ENCODE data around the gene MED22. TPM values are rescaled to one million over a fixed set of nuclear protein-coding genes. Genes with fewer than 3 reads are reported as not detected.

Gene MED22
- total RNA-seq, 1 experiment from 2014 or later: 32.6 TPM

DNA sequence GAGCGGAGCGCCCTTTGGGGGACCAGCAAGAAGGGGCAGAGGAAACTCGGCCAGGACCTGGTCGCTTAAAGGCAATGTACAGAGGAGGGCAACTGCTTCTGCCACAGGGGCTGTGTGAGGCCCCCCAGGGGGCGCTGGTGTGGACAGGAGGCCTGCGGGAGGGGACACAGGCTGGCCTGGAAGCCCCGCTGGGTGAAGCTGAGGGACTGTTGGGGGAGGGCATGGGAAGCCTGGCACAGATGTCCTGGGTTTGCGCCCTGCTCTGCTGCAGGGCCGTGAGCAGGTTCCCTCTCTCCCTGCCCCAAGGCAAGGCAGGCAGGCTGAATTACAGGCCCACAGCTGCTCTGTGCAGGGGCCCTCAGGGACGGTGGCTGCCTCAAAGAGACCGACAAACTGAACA lies 5.4 kb downstream of the MED22 start:
- TF ChIP-seq, protein P1, sequence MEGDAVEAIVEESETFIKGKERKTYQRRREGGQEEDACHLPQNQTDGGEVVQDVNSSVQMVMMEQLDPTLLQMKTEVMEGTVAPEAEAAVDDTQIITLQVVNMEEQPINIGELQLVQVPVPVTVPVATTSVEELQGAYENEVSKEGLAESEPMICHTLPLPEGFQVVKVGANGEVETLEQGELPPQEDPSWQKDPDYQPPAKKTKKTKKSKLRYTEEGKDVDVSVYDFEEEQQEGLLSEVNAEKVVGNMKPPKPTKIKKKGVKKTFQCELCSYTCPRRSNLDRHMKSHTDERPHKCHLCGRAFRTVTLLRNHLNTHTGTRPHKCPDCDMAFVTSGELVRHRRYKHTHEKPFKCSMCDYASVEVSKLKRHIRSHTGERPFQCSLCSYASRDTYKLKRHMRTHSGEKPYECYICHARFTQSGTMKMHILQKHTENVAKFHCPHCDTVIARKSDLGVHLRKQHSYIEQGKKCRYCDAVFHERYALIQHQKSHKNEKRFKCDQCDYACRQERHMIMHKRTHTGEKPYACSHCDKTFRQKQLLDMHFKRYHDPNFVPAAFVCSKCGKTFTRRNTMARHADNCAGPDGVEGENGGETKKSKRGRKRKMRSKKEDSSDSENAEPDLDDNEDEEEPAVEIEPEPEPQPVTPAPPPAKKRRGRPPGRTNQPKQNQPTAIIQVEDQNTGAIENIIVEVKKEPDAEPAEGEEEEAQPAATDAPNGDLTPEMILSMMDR (IDR thresholded peaks at IDR 0.05; ENCODE audit: unreplicated experiment): no peak
- ChIA-PET CTCF (interaction anchor here (0.8 to 2.3 kb wide), 2 partner anchors 13 to 156 kb away, joined by 3 to 6 read pairs; no protein-coding TSS in a partner anchor), POLR2A (interaction anchor here (0.7 to 1.8 kb wide), 2 partner anchors 13 to 14 kb away, joined by 3 to 6 read pairs; partner anchors contain the start of genes SURF1 and SURF2)
- Mint-ChIP-seq H3K27me3 (ENCODE audit: insufficient read depth, unreplicated experiment) (no peaks in the 10 kb centered on the region), H3K36me3 (ENCODE audit: insufficient read depth, unreplicated experiment) (peaks cover 39% of the 10 kb centered on the region), H3K9me3 (ENCODE audit: unreplicated experiment) (no peaks in the 10 kb centered on the region), H3K4me3 (ENCODE audit: unreplicated experiment) (no peak overlapping the region), H3K4me1 (ENCODE audit: insufficient read depth, unreplicated experiment) (peaks cover 6% of the 10 kb centered on the region), H3K27ac (ENCODE audit: low read depth, unreplicated experiment) (no peak overlapping the region)
- BruUV-seq (replicated peaks): no TSS peak
- DNase-seq (ENCODE audit: unreplicated experiment): no peak
- intact Hi-C loops (cut with micrococcal nuclease): no loop called here

DNA sequence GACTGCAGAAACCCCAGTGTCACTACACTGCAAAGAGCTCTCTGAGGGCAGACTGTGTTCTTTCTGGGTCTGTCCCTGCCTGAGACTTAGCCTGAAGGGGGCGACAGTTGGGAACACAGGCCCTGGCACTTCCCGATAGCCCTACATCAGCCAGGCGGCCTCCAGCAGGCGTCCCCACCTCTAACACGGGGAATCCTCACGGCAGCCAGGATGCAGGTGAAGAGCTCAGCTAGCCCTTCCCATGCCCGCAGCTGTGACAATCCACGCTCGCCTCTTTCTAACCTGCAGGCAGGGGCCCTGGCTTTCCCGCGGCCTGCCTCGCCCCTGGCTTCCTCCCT lies 5.9 kb downstream of the MED22 start:
- ChIA-PET POLR2A (no interaction called here), CTCF (interaction anchor here (0.6 to 1.0 kb wide), 3 partner anchors 11 to 158 kb away, joined by 3 read pairs; no protein-coding TSS in a partner anchor)
- Mint-ChIP-seq H3K36me3 (ENCODE audit: insufficient read depth, unreplicated experiment) (peaks cover 36% of the 10 kb centered on the region), H3K27me3 (ENCODE audit: insufficient read depth, unreplicated experiment) (no peaks in the 10 kb centered on the region), H3K9me3 (ENCODE audit: unreplicated experiment) (no peaks in the 10 kb centered on the region), H3K4me3 (ENCODE audit: unreplicated experiment) (no peak overlapping the region), H3K4me1 (ENCODE audit: insufficient read depth, unreplicated experiment) (peaks cover 4% of the 10 kb centered on the region), H3K27ac (ENCODE audit: low read depth, unreplicated experiment) (no peak overlapping the region)
- TF ChIP-seq, protein P1 (IDR thresholded peaks at IDR 0.05; ENCODE audit: unreplicated experiment): peak; percentile 8
- BruUV-seq (replicated peaks): no TSS peak
- intact Hi-C loops (cut with micrococcal nuclease): no loop called here
- no peak for DNase-seq (ENCODE audit: unreplicated experiment)

DNA sequence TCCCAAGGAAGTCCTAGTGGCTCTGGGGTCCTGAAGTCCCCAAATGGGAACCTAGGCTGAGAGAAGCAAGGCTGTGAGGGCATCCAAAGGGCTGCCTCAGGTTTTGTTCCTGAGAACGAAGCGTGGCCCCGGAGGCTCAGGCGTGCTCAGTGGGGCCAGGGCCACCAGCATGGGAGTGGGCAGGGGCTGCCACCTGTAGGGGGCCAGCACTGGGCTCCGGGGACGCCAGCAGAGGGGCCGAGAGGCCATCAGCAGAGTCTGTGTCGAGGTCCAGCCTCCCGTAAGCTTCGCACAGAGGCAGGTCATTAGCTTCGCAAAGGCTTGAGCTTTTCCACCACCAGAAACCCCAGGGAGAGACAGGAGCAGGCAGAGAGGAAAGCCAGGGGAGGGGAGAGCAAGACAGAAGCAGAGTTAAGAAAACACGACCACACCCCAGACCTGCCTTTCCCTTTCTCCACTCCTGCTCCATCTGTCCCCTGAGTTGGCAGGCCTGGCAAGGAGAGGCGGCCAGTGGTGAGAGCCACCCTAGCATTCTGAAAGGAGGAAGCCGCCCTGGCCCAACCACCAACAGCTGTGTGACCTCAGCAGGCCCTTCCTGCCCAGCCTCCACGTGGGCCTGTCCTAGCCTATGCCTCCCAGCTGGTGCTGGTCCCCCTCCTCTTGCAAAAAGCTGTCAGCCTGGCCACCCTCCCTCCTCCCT lies 6.4 kb downstream of the MED22 start:
- H3K27ac Mint-ChIP-seq (ENCODE audit: low read depth, unreplicated experiment): no peak overlapping the region
- H3K4me3 Mint-ChIP-seq (ENCODE audit: unreplicated experiment): no peak overlapping the region
- H3K4me1 Mint-ChIP-seq (ENCODE audit: insufficient read depth, unreplicated experiment): no peaks in the 10 kb centered on the region
- CTCF ChIA-PET: interaction anchor here (0.6 to 1.0 kb wide), 3 partner anchors 11 to 157 kb away, joined by 3 read pairs; no protein-coding TSS in a partner anchor
- H3K27me3 Mint-ChIP-seq (ENCODE audit: insufficient read depth, unreplicated experiment): no peaks in the 10 kb centered on the region
- TF ChIP-seq, protein P1 (IDR thresholded peaks at IDR 0.05; ENCODE audit: unreplicated experiment): no peak
- peaks cover 31% of the 10 kb centered on the region for H3K36me3 Mint-ChIP-seq (ENCODE audit: insufficient read depth, unreplicated experiment)
- no TSS peak for BruUV-seq (replicated peaks)
- POLR2A ChIA-PET: interaction anchor here (0.6 kb wide), 1 partner anchor 335 kb away, joined by 3 read pairs; no protein-coding TSS in a partner anchor
- intact Hi-C loops (cut with micrococcal nuclease): no loop called here
- H3K9me3 Mint-ChIP-seq (ENCODE audit: unreplicated experiment): no peaks in the 10 kb centered on the region
- DNase-seq (ENCODE audit: unreplicated experiment): no peak

DNA sequence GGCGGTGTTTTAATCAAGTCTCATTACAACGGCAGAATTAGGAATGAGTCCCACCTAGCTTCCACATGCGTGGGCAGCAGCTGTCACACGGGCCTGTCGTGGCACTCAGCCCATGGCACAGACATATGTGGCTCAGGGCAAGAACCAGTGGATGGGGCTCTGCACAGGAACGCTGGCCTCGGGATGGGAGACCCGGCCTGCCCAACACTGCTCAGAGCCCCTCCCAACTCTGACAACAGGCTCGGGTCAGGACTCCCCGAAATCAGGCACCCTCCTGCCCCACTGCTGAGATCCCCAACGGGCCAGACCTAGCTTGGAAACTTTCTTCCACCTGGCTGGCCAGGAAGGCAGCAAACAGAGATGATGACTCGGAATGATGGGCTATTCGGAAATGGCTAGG lies 7.0 kb downstream of the MED22 start:
- Mint-ChIP-seq H3K4me1 (ENCODE audit: insufficient read depth, unreplicated experiment) (no peaks in the 10 kb centered on the region), H3K27me3 (ENCODE audit: insufficient read depth, unreplicated experiment) (no peaks in the 10 kb centered on the region), H3K36me3 (ENCODE audit: insufficient read depth, unreplicated experiment) (peaks cover 30% of the 10 kb centered on the region), H3K9me3 (ENCODE audit: unreplicated experiment) (no peaks in the 10 kb centered on the region), H3K4me3 (ENCODE audit: unreplicated experiment) (no peak overlapping the region), H3K27ac (ENCODE audit: low read depth, unreplicated experiment) (no peak overlapping the region)
- POLR2A ChIA-PET: interaction anchor here (0.6 kb wide), 1 partner anchor 334 kb away, joined by 3 read pairs; no protein-coding TSS in a partner anchor
- TF ChIP-seq, protein P1 (IDR thresholded peaks at IDR 0.05; ENCODE audit: unreplicated experiment): no peak
- no peak for DNase-seq (ENCODE audit: unreplicated experiment)
- BruUV-seq (replicated peaks): no TSS peak
- CTCF ChIA-PET: no interaction called here
- intact Hi-C loops (cut with micrococcal nuclease): no loop called here

Data from MCF 10A (cell line).